GM23248 (cell line): Measurements from ENCODE around the gene GNPTAB.

ENCODE experiments used
- EZH2 ChIP-seq: fragments of 200-600 bp; sonication (generic); IDR thresholded peaks from 2 replicates; pipeline ENCODE4 v1.6.1; 2018; ENCODE audit warnings: antibody characterized with exemption, mild to moderate bottlenecking; ENCODE audit not compliant: insufficient read depth, poor library complexity, severe bottlenecking
- EZH2phosphoT487 ChIP-seq: fragments of 200-600 bp; sonication (generic); IDR thresholded peaks from 2 replicates; pipeline ENCODE4 v1.6.1; 2018; ENCODE audit warnings: antibody characterized with exemption, moderate library complexity, mild to moderate bottlenecking, low read depth; ENCODE audit not compliant: insufficient read depth

GRCh38 chr12:101829639-101830366, 956 bp downstream of the GNPTAB start:
- TF ChIP-seq EZH2: no peak
- no peak for TF ChIP-seq EZH2phosphoT487
